Hematopoietic multipotent progenitor cell treated with erythropoietin and hydrocortisone succinate and interleukin-3 and kit ligand, for 8 days (in vitro differentiated cells): ENCODE data around the gene PHPT1.
"Not testable (repeated sequence)": the region's sequence is repeated elsewhere in the genome, so short reads cannot be mapped to it uniquely, and the experiment has no call there.

ENCODE experiments used
- DNase-seq: peaks from one replicate; pipeline ENCODE4 v3.0.0-alpha.2; 2015

Gene PHPT1

GRCh38 chr9:136849038-136849959, at the start of gene PHPT1:
TSS of gene PHPT1 (plus strand) at chr9:136849409. CDS start at chr9:136849431, 22 bp downstream.
- peak; percentile 99 for DNase-seq

- DNase-seq = peak; percentile 81
Measured at GRCh38 chr9:136799854-136800657, 49.2 kb upstream of the PHPT1 start.

- no peak for DNase-seq
Measured at GRCh38 chr9:136802321-136802720, 46.9 kb upstream of the PHPT1 start.

- not testable (repeated sequence) for DNase-seq
Measured at GRCh38 chr9:136803009-136803550, 46.1 kb upstream of the PHPT1 start.

- no peak for DNase-seq
Measured at GRCh38 chr9:136803551-136804508, 45.4 kb upstream of the PHPT1 start.

- no peak for DNase-seq
Measured at GRCh38 chr9:136804509-136805206, 44.6 kb upstream of the PHPT1 start.

GRCh38 chr9:136805207-136805740, 43.9 kb upstream of the PHPT1 start:
- DNase-seq = no peak

GRCh38 chr9:136806067-136806466, 43.1 kb upstream of the PHPT1 start:
- DNase-seq = no peak

GRCh38 chr9:136806631-136807201, 42.5 kb upstream of the PHPT1 start:
- no peak for DNase-seq

GRCh38 chr9:136807281-136808074, 41.7 kb upstream of the PHPT1 start, which contains the start of gene RABL6:
TSS of gene RABL6 (plus strand) at chr9:136807948. CDS start at chr9:136808197, 249 bp downstream.
- peak; percentile 74 for DNase-seq

GRCh38 chr9:136808075-136808805, 41.0 kb upstream of the PHPT1 start:
- no peak for DNase-seq

- peak; percentile 38 for DNase-seq
Measured at GRCh38 chr9:136808806-136809158, 40.4 kb upstream of the PHPT1 start.

- no peak for DNase-seq
Measured at GRCh38 chr9:136814725-136815421, 34.3 kb upstream of the PHPT1 start.

- DNase-seq = no peak
Measured at GRCh38 chr9:136815422-136815782, 33.8 kb upstream of the PHPT1 start.

GRCh38 chr9:136820971-136821825, 28.0 kb upstream of the PHPT1 start:
- no peak for DNase-seq

GRCh38 chr9:136821826-136822544, 27.2 kb upstream of the PHPT1 start:
- no peak for DNase-seq
